ENCODE data around the gene CASP3.

CASP3 gene

DNA sequence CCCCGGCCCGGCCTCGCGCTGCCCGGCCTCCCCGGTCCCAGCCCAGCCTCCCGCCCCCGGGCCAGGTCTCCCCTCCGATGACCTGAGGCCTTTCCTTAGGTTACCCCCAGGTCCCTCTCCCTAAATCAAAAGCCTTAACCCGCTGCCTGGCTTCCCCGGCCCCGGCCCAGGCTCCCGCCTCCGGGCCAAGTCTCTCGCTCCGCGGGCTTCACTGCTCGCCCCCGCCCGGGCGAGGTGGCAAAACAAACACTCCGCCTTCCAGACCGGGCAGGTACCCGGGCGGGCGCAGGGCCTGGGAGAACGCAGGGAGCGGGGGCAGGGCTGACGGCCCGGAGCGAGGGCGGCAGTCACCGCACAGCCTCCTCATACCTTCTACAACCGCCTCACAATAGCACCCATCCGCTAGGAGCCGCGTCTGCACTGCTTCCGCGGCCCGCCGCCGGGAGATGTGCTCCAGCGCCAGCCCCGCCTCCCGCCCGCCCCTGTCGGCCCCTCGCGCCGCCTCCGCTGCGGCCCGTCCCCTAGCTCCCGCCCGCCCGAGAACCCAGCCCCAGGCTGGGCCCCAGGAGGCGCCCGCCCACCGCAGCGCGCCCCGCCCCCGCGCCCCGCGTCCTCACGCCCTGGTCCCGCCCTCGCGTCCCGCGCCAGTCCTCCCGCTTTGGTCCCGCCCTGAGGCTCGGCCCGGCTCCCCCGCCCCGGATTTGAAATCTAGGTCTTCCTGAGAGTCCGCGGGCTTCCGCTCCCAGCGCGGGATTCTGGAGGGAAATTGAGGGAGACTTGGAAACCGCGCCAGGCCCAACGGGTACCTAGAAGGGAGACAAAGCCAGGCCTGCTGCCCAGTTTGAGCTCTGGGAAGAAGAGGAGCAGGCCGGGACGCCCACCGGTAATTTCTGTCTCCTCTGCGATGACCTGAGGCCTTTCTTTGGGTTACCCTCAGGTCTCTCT, at the start of gene CASP3, which contains the start of gene PRIMPOL:
CASP3 (minus strand) TSS at position 422 of the 945 bp plus-strand sequence. CDS start 10,994 bp downstream, outside the sequence.
PRIMPOL (plus strand) TSS at position 713 of the 945 bp plus-strand sequence. CDS start 7,403 bp downstream, outside the sequence.
- peak; percentile 97 for DNase-seq (ENCODE audit: low spot score)

GRCh38 chr4:184697956-184698355, 48.7 kb upstream of the CASP3 start:
- no peak for DNase-seq (ENCODE audit: low spot score)

DNA sequence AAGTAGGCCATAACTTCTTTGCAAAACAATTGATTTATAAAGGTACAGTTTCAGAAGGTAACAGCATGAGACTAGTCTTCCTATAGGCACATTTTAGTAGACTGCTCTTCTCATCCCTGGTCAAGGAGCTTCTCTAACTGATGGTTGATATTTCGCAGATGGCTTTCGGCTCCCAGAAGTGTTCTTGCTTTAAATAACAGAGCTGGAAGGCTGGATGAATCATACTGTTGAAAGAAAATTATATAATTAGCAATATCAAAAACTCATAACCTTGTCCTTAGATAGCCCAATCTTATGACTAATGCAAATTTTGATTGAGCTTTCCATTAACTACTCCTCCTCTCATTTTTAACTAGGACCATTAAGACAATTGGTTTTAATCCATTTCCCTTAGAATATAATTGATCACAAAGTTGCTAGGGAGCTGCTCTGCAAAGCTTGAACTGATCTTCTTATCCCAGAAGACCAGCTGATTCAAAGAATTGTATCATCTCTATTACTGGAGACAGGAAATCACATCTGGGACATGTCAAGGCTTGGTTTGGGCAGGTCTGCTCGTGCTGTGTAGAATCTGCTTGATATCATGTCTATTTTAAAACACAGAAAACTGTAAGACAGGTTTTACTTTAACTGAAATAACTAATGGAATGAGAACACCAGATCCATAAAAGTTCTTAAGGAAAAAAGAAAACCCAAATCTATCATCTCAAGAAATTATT, 46.1 kb upstream of the CASP3 start:
- DNase-seq (ENCODE audit: low spot score): peak; percentile 44

GRCh38 chr4:184694412-184694956, 45.2 kb upstream of the CASP3 start:
- DNase-seq (ENCODE audit: low spot score): no peak

DNA sequence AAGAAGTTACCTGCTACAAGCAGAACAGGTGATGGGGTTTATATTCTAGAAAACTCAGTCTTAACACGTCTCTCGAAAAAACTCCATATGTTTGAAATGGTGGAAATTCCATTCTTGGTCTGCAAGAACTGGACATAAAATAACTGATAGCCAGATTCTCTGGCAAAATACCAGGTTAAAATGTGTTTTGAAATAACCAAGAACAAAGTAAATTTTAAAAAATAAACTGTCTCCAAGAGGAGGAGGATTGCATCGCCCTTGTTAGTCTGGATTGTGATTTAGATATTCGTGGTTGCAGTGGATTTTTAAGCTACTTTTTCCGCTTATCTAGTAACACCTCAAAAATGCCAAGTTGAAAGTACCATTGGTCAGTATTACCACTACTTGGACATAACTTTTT, 43.8 kb upstream of the CASP3 start:
- no peak for DNase-seq (ENCODE audit: low spot score)

- DNase-seq (ENCODE audit: low spot score): no peak
Measured at GRCh38 chr4:184689681-184690080, 40.4 kb upstream of the CASP3 start.

DNA sequence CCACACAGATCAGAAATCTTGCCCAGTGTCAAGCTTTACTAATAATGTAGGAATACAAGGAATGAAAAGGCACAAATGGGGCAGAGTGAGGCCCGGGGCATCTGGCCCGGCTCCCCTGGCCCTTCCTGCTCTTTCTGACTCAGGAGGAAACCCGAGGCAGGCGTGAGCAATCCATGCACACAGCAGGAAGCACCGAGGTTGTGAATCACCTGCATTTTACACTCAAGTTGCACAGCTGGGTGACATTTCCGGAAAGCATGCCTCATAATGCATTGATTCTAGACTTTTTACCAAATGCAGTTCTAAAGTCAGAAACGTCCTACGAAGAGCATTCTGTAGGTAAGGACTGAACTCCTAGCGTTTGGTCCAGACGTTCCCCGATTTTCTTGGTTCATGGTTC, 39.2 kb upstream of the CASP3 start:
- DNase-seq (ENCODE audit: low spot score): no peak

GRCh38 chr4:184688005-184688404, 38.8 kb upstream of the CASP3 start:
- no peak for DNase-seq (ENCODE audit: low spot score)

DNA sequence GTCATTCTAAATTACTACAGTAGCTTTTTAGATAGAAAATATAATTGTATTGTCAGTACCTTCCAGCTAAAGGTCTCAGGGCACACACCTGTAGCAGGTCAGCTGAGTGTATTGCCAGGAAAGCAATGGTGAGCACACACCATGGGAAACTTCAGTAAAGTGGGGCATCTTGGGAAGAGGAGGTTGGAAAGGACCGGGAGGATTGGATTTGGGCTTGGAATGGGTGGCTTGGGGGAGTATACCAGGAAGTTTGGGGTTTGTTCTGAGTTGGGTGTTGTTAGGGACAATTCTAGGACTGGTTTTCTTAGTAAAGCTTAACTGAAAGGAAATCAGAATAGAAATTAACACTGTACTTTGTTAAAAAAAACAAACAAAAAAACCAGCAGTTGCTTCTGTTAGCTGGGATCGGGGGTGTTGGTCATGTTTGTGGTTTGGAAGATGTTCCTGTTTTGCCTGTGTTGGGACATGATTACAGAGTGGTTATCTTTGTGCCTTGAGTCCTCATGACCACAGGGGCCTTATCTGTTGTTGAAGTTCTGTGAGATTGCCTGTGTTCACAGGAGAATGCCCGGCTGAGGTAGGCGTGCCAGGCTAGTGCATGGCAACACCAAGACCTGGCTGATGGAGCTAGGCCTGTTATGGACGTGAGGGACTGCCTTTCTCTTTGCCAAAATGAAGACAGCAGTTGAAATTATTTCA, 35.4 kb upstream of the CASP3 start:
- DNase-seq (ENCODE audit: low spot score): no peak

DNA sequence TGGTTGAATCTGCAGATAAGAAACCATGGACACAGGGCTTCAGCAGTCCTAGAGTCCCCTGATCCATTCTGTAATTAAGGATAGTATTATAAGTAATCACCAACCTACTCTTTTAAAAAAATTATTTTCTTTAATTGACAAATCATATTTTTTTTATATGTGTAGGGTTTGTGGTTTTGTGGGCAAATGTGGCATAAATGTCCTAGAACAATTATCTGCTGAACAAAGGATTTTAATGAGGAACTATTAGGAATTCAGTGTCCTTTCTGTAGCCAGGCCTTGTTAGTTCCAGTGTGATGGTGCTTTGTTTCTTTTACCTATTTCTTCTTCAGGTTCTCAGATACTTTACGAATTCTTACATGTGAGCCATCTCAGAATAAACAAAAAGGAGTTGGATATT, 32.7 kb upstream of the CASP3 start:
- no peak for DNase-seq (ENCODE audit: low spot score)

- DNase-seq (ENCODE audit: low spot score): no peak
Measured at GRCh38 chr4:184680698-184681097, 31.5 kb upstream of the CASP3 start.

GRCh38 chr4:184675821-184676492, 26.7 kb upstream of the CASP3 start:
- DNase-seq (ENCODE audit: low spot score): no peak

- DNase-seq (ENCODE audit: low spot score): no peak
Measured at GRCh38 chr4:184675018-184675417, 25.8 kb upstream of the CASP3 start.

DNA sequence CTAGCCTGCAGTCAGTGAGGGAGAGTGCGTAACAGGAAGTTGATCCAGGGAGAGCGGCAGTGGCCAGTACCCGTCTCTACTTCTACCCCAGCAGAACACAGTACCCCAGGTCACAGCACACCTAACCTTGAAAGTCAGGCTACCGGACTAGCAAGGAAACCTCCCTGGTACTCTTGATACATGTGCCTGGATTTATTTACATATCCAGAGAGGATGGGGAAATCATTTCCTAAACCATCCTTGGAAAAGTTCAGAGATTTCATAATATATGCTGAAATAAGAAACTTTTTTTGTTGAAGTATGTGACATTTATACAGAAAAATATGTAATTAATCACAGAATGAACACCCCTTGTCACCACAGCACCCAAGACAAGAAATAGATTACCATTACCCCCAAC, 24.8 kb upstream of the CASP3 start:
- no peak for DNase-seq (ENCODE audit: low spot score)

DNA sequence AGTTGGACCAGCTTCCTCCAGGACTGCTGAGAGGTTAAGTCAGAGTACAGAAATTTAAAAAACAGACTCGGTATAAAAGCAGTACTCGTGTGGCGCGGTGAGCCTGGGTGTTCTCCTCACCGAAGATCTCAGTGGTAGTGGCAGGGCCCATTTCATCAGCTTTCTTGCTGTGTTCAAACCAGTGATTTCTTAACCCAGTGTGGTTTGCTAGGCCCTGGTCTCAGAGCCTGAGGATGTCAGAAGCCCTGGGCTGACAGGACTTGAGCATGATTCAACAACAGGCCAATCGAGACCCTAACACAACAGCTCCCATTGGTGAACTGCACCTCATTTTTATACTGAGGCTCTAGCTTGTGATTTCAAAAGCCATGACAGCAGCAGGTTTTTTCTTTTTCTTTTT, 23.5 kb upstream of the CASP3 start:
- DNase-seq (ENCODE audit: low spot score): no peak

- no peak for DNase-seq (ENCODE audit: low spot score)
Measured at GRCh38 chr4:184671101-184671500, 21.9 kb upstream of the CASP3 start.

GRCh38 chr4:184669251-184669650, 20.0 kb upstream of the CASP3 start:
- no peak for DNase-seq (ENCODE audit: low spot score)

DNA sequence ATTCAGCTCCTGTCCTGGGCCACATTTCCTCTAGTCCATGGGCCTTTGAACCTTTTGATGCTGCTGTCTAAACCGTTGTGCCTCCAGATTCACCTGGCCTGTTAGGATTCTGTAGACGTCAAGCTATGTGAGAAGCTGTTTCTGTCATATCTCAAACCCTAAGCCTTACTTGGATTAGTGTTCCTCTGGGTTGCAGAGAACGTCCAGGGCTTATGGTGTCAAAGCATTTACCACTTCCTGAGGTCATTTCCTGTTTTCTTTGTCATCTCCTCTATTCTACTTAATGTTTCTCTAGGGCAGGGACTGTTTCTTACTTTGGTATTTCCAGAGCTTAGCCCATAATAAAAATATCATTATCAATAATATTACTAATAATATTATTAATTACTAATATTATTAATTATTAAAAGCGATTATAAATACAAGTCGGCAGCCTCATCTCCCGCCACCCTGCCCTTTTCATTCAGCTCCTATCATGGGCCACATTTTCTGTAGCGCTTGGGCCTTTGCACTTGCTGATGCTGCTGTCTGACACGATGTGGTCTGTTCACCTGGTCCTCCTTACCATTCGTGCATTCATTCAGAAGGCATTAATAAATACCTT, 19.4 kb upstream of the CASP3 start:
- no peak for DNase-seq (ENCODE audit: low spot score)

- no peak for DNase-seq (ENCODE audit: low spot score)
Measured at GRCh38 chr4:184668096-184668495, 18.8 kb upstream of the CASP3 start.

DNA sequence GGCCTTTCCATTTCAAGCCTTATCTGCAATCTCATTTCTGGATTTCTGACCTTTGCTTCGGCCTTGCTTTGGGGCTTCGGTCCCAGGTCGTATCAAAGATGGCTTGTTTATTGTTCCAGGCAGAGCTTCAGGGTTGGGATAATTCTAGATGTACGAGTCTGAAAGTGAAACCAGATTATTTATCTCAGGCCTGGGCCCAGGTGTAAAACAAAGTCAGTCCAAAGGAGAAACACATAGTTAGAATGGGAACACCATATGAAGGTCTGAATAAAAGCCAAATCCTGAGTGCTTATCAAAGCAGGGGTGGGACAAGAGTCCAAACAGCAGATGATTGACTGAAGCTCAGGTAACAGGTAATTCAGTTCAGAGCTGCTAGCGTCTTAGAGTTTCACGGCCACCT, 17.4 kb upstream of the CASP3 start:
- DNase-seq (ENCODE audit: low spot score): no peak

Data from putamen (tissue), 1 donor.